ENCODE measurements around the gene AGXT2. TPM values are rescaled to one million over a fixed set of nuclear protein-coding genes. Genes with fewer than 3 reads are reported as not detected.
"Not testable (repeated sequence)": the region's sequence is repeated elsewhere in the genome, so short reads cannot be mapped to it uniquely, and the experiment has no call there.

The AGXT2 gene
- total RNA-seq, 6 experiments from 2014 or later, result not detected

GRCh38 chr5:34976347-34976746 lies 71.4 kb downstream of the AGXT2 start:
- no peak overlapping the region for H3K4me3 Mint-ChIP-seq

GRCh38 chr5:34971655-34972054 lies 76.1 kb downstream of the AGXT2 start:
- H3K27me3 Mint-ChIP-seq (ENCODE audit: insufficient read depth); H3K27ac Mint-ChIP-seq; H3K4me3 Mint-ChIP-seq; H3K4me1 Mint-ChIP-seq (ENCODE audit: low read depth); DNase-seq; H3K36me3 Mint-ChIP-seq (ENCODE audit: low read depth); H3K9me3 Mint-ChIP-seq: not testable (repeated sequence)

More at GRCh38 chr5:34976347-34976746, 71.4 kb downstream of the AGXT2 start:
- Mint-ChIP-seq H3K4me1 (ENCODE audit: low read depth) (peaks cover 6% of the 10 kb centered on the region; the same call in 1 of the 2 replicates), H3K9me3 (no peaks in the 10 kb centered on the region; the same call in 1 of the 2 replicates), H3K27me3 (ENCODE audit: insufficient read depth) (peaks cover 17% of the 10 kb centered on the region), H3K27ac (no peak overlapping the region), H3K36me3 (ENCODE audit: low read depth) (no peaks in the 10 kb centered on the region)
- TF ChIP-seq, protein P1, sequence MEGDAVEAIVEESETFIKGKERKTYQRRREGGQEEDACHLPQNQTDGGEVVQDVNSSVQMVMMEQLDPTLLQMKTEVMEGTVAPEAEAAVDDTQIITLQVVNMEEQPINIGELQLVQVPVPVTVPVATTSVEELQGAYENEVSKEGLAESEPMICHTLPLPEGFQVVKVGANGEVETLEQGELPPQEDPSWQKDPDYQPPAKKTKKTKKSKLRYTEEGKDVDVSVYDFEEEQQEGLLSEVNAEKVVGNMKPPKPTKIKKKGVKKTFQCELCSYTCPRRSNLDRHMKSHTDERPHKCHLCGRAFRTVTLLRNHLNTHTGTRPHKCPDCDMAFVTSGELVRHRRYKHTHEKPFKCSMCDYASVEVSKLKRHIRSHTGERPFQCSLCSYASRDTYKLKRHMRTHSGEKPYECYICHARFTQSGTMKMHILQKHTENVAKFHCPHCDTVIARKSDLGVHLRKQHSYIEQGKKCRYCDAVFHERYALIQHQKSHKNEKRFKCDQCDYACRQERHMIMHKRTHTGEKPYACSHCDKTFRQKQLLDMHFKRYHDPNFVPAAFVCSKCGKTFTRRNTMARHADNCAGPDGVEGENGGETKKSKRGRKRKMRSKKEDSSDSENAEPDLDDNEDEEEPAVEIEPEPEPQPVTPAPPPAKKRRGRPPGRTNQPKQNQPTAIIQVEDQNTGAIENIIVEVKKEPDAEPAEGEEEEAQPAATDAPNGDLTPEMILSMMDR (IDR thresholded peaks at IDR 0.05), result no peak
- no peak for DNase-seq

DNA sequence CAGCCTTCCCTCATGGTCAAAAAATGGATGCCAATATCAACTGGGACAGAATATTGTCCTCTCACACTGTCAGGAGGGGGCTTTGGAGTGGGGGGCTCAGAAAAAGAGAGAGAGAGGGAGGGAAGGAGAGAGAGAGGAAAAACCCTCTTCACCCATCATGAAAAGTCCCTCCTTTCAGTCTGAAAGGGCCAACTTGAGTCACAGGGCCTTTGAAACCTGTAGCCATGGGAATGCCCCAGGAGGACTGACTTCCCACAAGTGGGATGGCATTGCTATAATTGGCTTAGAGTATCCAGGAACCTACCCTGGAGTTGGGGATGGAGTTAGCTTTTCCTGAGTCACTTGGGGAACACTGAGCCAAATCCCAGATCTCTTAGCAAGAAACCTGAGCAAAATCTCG lies 77.2 kb downstream of the AGXT2 start:
- H3K27me3 Mint-ChIP-seq (ENCODE audit: insufficient read depth), result peaks cover 11% of the 10 kb centered on the region
- peaks cover 8% of the 10 kb centered on the region for H3K36me3 Mint-ChIP-seq (ENCODE audit: low read depth)
- TF ChIP-seq, protein P1 (IDR thresholded peaks at IDR 0.05), result no peak
- H3K4me1 Mint-ChIP-seq (ENCODE audit: low read depth), result peaks cover 6% of the 10 kb centered on the region; the same call in 1 of the 2 replicates
- H3K9me3 Mint-ChIP-seq, result peaks cover 8% of the 10 kb centered on the region; the same call in 1 of the 2 replicates
- no peak overlapping the region for H3K27ac Mint-ChIP-seq
- no peak overlapping the region for H3K4me3 Mint-ChIP-seq
- no peak for DNase-seq

DNA sequence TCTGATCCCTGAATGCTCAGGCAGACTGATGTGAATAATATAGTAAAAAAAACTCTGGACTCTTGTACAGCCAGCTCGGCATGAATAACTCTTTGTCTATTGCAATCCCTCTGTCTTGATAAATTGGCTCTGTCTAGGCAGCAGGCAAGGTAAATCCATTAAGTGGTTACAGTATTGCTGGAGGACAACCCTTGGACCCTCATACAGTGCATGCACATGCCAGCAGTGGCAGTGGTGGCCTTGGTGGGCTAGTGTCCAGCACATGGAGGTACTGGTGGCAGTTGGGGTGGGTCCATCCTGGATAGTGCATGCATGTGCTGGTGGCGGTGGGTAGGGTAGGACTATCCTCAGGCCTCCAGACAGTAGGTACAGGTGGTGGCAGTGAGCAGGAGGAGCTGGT lies 79.5 kb downstream of the AGXT2 start:
- H3K4me3 Mint-ChIP-seq, result no peak overlapping the region
- no peak for DNase-seq
- H3K36me3 Mint-ChIP-seq (ENCODE audit: low read depth), result peaks cover 9% of the 10 kb centered on the region
- H3K4me1 Mint-ChIP-seq (ENCODE audit: low read depth), result no peaks in the 10 kb centered on the region
- H3K9me3 Mint-ChIP-seq, result peaks cover 8% of the 10 kb centered on the region; the same call in 1 of the 2 replicates
- peaks cover 9% of the 10 kb centered on the region; the same call in 1 of the 2 replicates for H3K27me3 Mint-ChIP-seq (ENCODE audit: insufficient read depth)
- TF ChIP-seq, protein P1 (IDR thresholded peaks at IDR 0.05), result no peak
- no peak overlapping the region for H3K27ac Mint-ChIP-seq

DNA sequence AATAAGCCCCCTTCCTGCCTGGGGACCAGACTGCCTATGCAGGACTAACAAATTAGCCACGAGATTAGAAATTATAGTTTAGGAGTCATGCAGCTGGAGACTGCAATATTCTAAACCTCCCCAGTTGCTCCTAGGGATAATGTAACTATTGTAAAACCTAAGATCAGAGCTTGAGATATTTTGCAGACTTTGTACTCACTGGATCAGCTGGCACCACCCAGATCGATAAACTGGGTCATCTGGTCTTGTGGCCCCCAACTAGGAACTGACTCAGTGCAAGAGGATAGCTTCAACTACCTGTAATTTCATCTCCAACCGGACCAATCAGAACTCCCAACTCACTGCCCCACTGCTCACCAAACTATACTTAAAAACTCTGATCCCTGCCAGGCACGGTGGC lies 80.2 kb downstream of the AGXT2 start:
- TF ChIP-seq, protein P1 (IDR thresholded peaks at IDR 0.05), result no peak
- H3K27me3 Mint-ChIP-seq (ENCODE audit: insufficient read depth), result peaks cover 9% of the 10 kb centered on the region; the same call in 1 of the 2 replicates
- peaks cover 9% of the 10 kb centered on the region for H3K36me3 Mint-ChIP-seq (ENCODE audit: low read depth)
- no peak overlapping the region for H3K27ac Mint-ChIP-seq
- H3K9me3 Mint-ChIP-seq, result peaks cover 8% of the 10 kb centered on the region; the same call in 1 of the 2 replicates
- H3K4me1 Mint-ChIP-seq (ENCODE audit: low read depth), result no peaks in the 10 kb centered on the region
- no peak for DNase-seq
- no peak overlapping the region for H3K4me3 Mint-ChIP-seq

- Mint-ChIP-seq H3K4me3 (no peak overlapping the region), H3K27ac (no peak overlapping the region), H3K27me3 (ENCODE audit: insufficient read depth) (no peaks in the 10 kb centered on the region; the same call in 1 of the 2 replicates), H3K36me3 (ENCODE audit: low read depth) (peaks cover 6% of the 10 kb centered on the region), H3K4me1 (ENCODE audit: low read depth) (peaks cover 14% of the 10 kb centered on the region), H3K9me3 (no peaks in the 10 kb centered on the region)
- DNase-seq, result peak; percentile 54
- TF ChIP-seq, protein P1 (IDR thresholded peaks at IDR 0.05), result no peak
Observed at GRCh38 chr5:34959323-34959722, 88.4 kb downstream of the AGXT2 start.

Data from HFFc6 (cell line).